Body of pancreas (tissue), 4 donors: ENCODE measurements around the gene CACNA1C. TPM values are rescaled to one million over a fixed set of nuclear protein-coding genes. Genes with fewer than 3 reads are reported as not detected.

Experiments used
- ATAC-seq: fragments of 150-250 bp; one replicate; pipeline ENCODE4 v1.9.1; 2016
- DNase-seq, 4 donors: peaks; one replicate each; pipeline ENCODE4 v3.0.0-alpha.2; 2019
- H3K27ac ChIP-seq, 4 donors: fragments of 200-600 bp; sonication (generic); 1 replicate in 3 of 4; 2 replicates in 1 of 4; pipeline versions ENCODE4 v1.5.1 to v1.6.1; 2016 to 2019; ENCODE audit warnings: mild to moderate bottlenecking in 1 of 4, mixed read lengths in 1 of 4, moderate library complexity in 1 of 4
- H3K27me3 ChIP-seq, 2 donors: fragments of 200-600 bp; sonication (generic); one replicate each; pipeline ENCODE4 v1.6.0; 2016; ENCODE audit warnings: mild to moderate bottlenecking in 1 of 2
- H3K36me3 ChIP-seq, 2 donors: fragments of 200-600 bp; sonication (generic); replicated peaks in 1 of 2; 2 replicates each; pipeline ENCODE4 v1.5.1; 2016; ENCODE audit warnings: low read depth in 2 of 2; ENCODE audit not compliant: insufficient read depth in 1 of 2
- H3K4me1 ChIP-seq: fragments of 200-600 bp; sonication (generic); one replicate; pipeline ENCODE4 v1.6.0; 2016
- H3K4me3 ChIP-seq, 2 donors: fragments of 200-600 bp; sonication (generic); 1 replicate in 1 of 2; 2 replicates in 1 of 2; pipeline ENCODE4 v1.5.1; 2016 to 2019
- H3K9me3 ChIP-seq, 3 donors: fragments of 200-600 bp; sonication (generic); 1 replicate in 2 of 3; 2 replicates in 1 of 3; pipeline ENCODE4 v1.5.1; 2016
- CTCF ChIP-seq, 7 experiments: fragments of 450-650 bp in 4 of 7; fragments of 200-600 bp in 3 of 7; sonication (generic) in 3 of 7; IDR thresholded peaks; one replicate each; pipeline ENCODE4 v1.5.1; 2016 to 2019; ENCODE audit warnings: antibody characterized with exemption in 7 of 7
- POLR2A ChIP-seq, 3 donors: fragments of 450-650 bp; IDR thresholded peaks; one replicate each; pipeline ENCODE4 v1.6.1; 2016; ENCODE audit warnings: antibody characterized with exemption in 3 of 3, mild to moderate bottlenecking in 2 of 3
- WGBS, 2 donors: methylation state at CpG; one replicate each; pipeline ENCODE4 v1.1.5; 2017; 5-methylcytosine and 5-hydroxymethylcytosine counted together
- intact Hi-C: fragments of 100-400 bp; cut with DNase I; formaldehyde crosslinking; loops from one replicate; pipeline ENCODE4 v1.15.1; 2023
- total RNA-seq, 2 donors: library from RNA; depleted of rRNA; stranded (reverse); fragments of >200 nt; gene quantifications; one replicate each; pipeline ENCODE4 v1.1.0, GENCODE V29; 2016

Gene CACNA1C
- total RNA-seq, 2 donors from 2014 or later, result 2.3 to 4.4 TPM

GRCh38 chr12:2190896-2191533 is 138.2 kb downstream of the CACNA1C start:
- Histone ChIP-seq H3K27me3 (no peaks in the 10 kb centered on the region), H3K36me3 (no peaks in the 10 kb centered on the region), H3K4me1 (no peaks in the 10 kb centered on the region), H3K27ac (no peak overlapping the region), H3K9me3 (no peaks in the 10 kb centered on the region), H3K4me3 (no peak overlapping the region)
- intact Hi-C loops, result no loop called here
- TF ChIP-seq POLR2A (IDR thresholded peaks at IDR 0.05) (no peak), CTCF (IDR thresholded peaks at IDR 0.05) (no peak)
- no peak for DNase-seq
- WGBS, 2 donors, result 76 to 82% methylated on average over 13 to 15 of the region's 15 CpGs
- ATAC-seq, result no peak

DNA sequence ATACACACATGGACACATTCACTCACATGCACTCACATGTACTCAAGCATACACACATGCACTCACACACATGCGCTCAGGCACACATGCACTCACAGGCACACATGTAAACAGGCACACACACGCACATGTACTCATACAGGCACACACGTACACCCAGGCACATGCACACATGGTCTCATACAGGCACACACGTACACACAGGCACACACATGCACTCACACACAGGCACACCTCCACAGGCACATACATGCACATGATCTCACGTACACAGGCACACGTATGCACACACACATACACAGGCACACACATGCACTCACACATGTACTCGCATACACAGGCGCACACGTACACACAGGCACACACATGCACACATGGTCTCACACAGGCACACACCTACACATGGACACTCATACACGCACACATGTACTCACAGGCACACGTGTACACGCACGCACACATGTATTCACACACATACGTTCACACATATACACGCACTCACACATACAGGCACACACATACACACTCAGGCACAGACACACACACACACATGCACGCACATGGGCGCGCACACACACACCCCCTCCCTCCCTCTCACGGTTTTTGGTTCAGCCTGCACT is 138.9 kb downstream of the CACNA1C start:
- intact Hi-C loops, result no loop called here
- TF ChIP-seq POLR2A (IDR thresholded peaks at IDR 0.05) (no peak), CTCF (IDR thresholded peaks at IDR 0.05) (no peak)
- WGBS, 2 donors, result 88 to 89% methylated on average over 19 of the region's 19 CpGs
- Histone ChIP-seq H3K4me1 (no peaks in the 10 kb centered on the region), H3K9me3 (no peaks in the 10 kb centered on the region), H3K27me3 (no peaks in the 10 kb centered on the region), H3K27ac (no peak overlapping the region), H3K4me3 (no peak overlapping the region), H3K36me3 (no peaks in the 10 kb centered on the region)
- ATAC-seq (no peak), DNase-seq (no peak)

DNA sequence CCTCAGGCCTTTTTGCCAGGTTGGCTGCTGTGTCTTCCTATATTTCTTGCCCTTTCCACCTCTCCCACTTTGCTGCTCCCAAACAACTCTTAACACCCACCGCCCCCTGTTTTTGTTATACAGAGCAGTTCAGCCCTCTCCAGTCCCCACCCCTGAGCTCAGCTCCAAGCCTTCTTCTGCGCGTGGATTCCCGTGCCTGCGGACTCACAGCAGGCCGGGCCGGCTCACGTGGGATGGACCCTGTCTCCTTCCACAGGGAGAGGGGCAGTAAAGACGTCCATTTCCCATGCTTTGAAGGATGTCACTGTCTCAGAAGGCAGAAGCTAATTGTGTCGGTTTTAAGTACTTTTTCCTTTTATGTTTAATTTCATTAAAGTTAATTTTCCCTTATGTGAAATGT is 139.4 kb downstream of the CACNA1C start:
- DNase-seq (no peak), ATAC-seq (no peak)
- no peaks in the 10 kb centered on the region for H3K36me3 ChIP-seq
- intact Hi-C loops, result no loop called here
- H3K4me1 ChIP-seq, result no peaks in the 10 kb centered on the region
- no peak overlapping the region for H3K27ac ChIP-seq
- H3K4me3 ChIP-seq, result no peak overlapping the region
- TF ChIP-seq POLR2A (IDR thresholded peaks at IDR 0.05) (no peak), CTCF (IDR thresholded peaks at IDR 0.05) (no peak)
- H3K27me3 ChIP-seq, result no peaks in the 10 kb centered on the region
- H3K9me3 ChIP-seq, result no peaks in the 10 kb centered on the region
- 63 to 78% methylated on average over 10 of the region's 10 CpGs for WGBS, 2 donors

GRCh38 chr12:2194060-2194459 is 141.3 kb downstream of the CACNA1C start:
- intact Hi-C loops, result no loop called here
- DNase-seq (no peak), ATAC-seq (no peak)
- no peaks in the 10 kb centered on the region for H3K36me3 ChIP-seq
- no peaks in the 10 kb centered on the region for H3K4me1 ChIP-seq
- H3K27ac ChIP-seq, result no peak overlapping the region
- WGBS, 2 donors, result 34 to 48% methylated on average over 4 of the region's 4 CpGs
- H3K4me3 ChIP-seq, result no peak overlapping the region
- no peaks in the 10 kb centered on the region for H3K27me3 ChIP-seq
- no peak for TF ChIP-seq POLR2A (IDR thresholded peaks at IDR 0.05)
- no peak for TF ChIP-seq CTCF (IDR thresholded peaks at IDR 0.05)
- no peaks in the 10 kb centered on the region for H3K9me3 ChIP-seq

- 15 to 28% methylated on average over 4 of the region's 4 CpGs for WGBS, 2 donors
- no peaks in the 10 kb centered on the region for H3K27me3 ChIP-seq
- no peak overlapping the region for H3K27ac ChIP-seq
- DNase-seq, result no peak
- no peak for TF ChIP-seq POLR2A (IDR thresholded peaks at IDR 0.05)
- TF ChIP-seq CTCF (IDR thresholded peaks at IDR 0.05), result no peak
- intact Hi-C loops, result no loop called here
- H3K36me3 ChIP-seq, result no peaks in the 10 kb centered on the region
- no peaks in the 10 kb centered on the region for H3K4me1 ChIP-seq
- no peak overlapping the region for H3K4me3 ChIP-seq
- no peaks in the 10 kb centered on the region for H3K9me3 ChIP-seq
- ATAC-seq, result no peak
These were observed 141.8 kb downstream of the CACNA1C start for GRCh38 chr12:2194571-2194970.
